ENCODE results near the gene PANX3. TPM values are rescaled to one million over a fixed set of nuclear protein-coding genes. Genes with fewer than 3 reads are reported as not detected.

The PANX3 gene
- total and polyA plus RNA-seq, 2 of the 13 experiments (the other 11 are each of a cell fraction or from before 2014, with no cell fraction given): not detected

- TF ChIP-seq MNT (IDR thresholded peaks at IDR 0.05) (no peak), ZNF280B (CRISPR knock-in tag; IDR thresholded peaks at IDR 0.05; ENCODE audit: borderline replicate concordance) (peak; percentile 60; the same call in 1 of the 2 replicates), JUNB (CRISPR knock-in tag; IDR thresholded peaks at IDR 0.05; ENCODE audit: borderline replicate concordance) (no peak), ZNF124 (CRISPR knock-in tag; IDR thresholded peaks at IDR 0.05) (peak; percentile 74), ATM (IDR thresholded peaks at IDR 0.05; ENCODE audit: borderline replicate concordance) (no peak), YEATS4 (CRISPR knock-in tag; IDR thresholded peaks at IDR 0.05; ENCODE audit: borderline replicate concordance) (peak; percentile 70; the same call in 1 of the 2 replicates), ZNF530 (CRISPR knock-in tag; IDR thresholded peaks at IDR 0.05; ENCODE audit: low read depth) (no peak), MED13 (CRISPR knock-in tag; IDR thresholded peaks at IDR 0.05) (no peak), SRF (IDR thresholded peaks at IDR 0.05; ENCODE audit: low read depth, low read length) (no peak), ASH2L (IDR thresholded peaks at IDR 0.05; ENCODE audit: insufficient read length, low read depth, low read length) (peak; percentile 87), HIC2 (CRISPR knock-in tag; IDR thresholded peaks at IDR 0.05; ENCODE audit: low read depth) (0 out of 2 replicates have a peak, but pooled peaks have one; percentile 54), ZNF263 (CRISPR knock-in tag; IDR thresholded peaks at IDR 0.05) (0 out of 2 replicates have a peak, but pooled peaks have one; percentile 20), TFDP1 (CRISPR knock-in tag; IDR thresholded peaks at IDR 0.05; ENCODE audit: borderline replicate concordance) (no peak), ZBTB8A (CRISPR knock-in tag; IDR thresholded peaks at IDR 0.05; ENCODE audit: borderline replicate concordance, low read depth) (no peak; the same call in 1 of the 2 replicates), LBX2 (CRISPR knock-in tag; IDR thresholded peaks at IDR 0.05; ENCODE audit: borderline replicate concordance) (no peak), LCORL (IDR thresholded peaks at IDR 0.05) (no peak), LCORL (CRISPR knock-in tag; IDR thresholded peaks at IDR 0.05) (peak; percentile 71; the same call in 1 of the 2 replicates), NFE2L2 (IDR thresholded peaks at IDR 0.05; ENCODE audit: low read length) (no peak), ZNF850 (CRISPR knock-in tag; conservative IDR thresholded peaks at IDR 0.05) (no peak), DBP (CRISPR knock-in tag; IDR thresholded peaks at IDR 0.05; ENCODE audit: not compliant biosample characterization) (no peak), POGZ (CRISPR knock-in tag; IDR thresholded peaks at IDR 0.05) (peak; percentile 90)
These were observed 11.6 kb downstream of the PANX3 start, which contains the start of gene TBRG1 (continued) for GRCh38 chr11:124622531-124623451.
